Body of pancreas (tissue), 4 donors: ENCODE measurements around the gene INPP5D. TPM values are rescaled to one million over a fixed set of nuclear protein-coding genes. Genes with fewer than 3 reads are reported as not detected.

Experiments
- ATAC-seq: fragments of 150-250 bp; one replicate; pipeline ENCODE4 v1.9.1; 2016
- DNase-seq, 4 donors: peaks; one replicate each; pipeline ENCODE4 v3.0.0-alpha.2; 2019
- H3K27ac ChIP-seq, 4 donors: fragments of 200-600 bp; sonication (generic); 1 replicate in 3 of 4; 2 replicates in 1 of 4; pipeline versions ENCODE4 v1.5.1 to v1.6.1; 2016 to 2019; ENCODE audit warnings: mild to moderate bottlenecking in 1 of 4, mixed read lengths in 1 of 4, moderate library complexity in 1 of 4
- H3K27me3 ChIP-seq, 2 donors: fragments of 200-600 bp; sonication (generic); one replicate each; pipeline ENCODE4 v1.6.0; 2016; ENCODE audit warnings: mild to moderate bottlenecking in 1 of 2
- H3K36me3 ChIP-seq, 2 donors: fragments of 200-600 bp; sonication (generic); replicated peaks in 1 of 2; 2 replicates each; pipeline ENCODE4 v1.5.1; 2016; ENCODE audit warnings: low read depth in 2 of 2; ENCODE audit not compliant: insufficient read depth in 1 of 2
- H3K4me1 ChIP-seq: fragments of 200-600 bp; sonication (generic); one replicate; pipeline ENCODE4 v1.6.0; 2016
- H3K4me3 ChIP-seq, 2 donors: fragments of 200-600 bp; sonication (generic); 1 replicate in 1 of 2; 2 replicates in 1 of 2; pipeline ENCODE4 v1.5.1; 2016 to 2019
- H3K9me3 ChIP-seq, 3 donors: fragments of 200-600 bp; sonication (generic); 1 replicate in 2 of 3; 2 replicates in 1 of 3; pipeline ENCODE4 v1.5.1; 2016
- CTCF ChIP-seq, 7 experiments: fragments of 450-650 bp in 4 of 7; fragments of 200-600 bp in 3 of 7; sonication (generic) in 3 of 7; IDR thresholded peaks; one replicate each; pipeline ENCODE4 v1.5.1; 2016 to 2019; ENCODE audit warnings: antibody characterized with exemption in 7 of 7
- POLR2A ChIP-seq, 3 donors: fragments of 450-650 bp; IDR thresholded peaks; one replicate each; pipeline ENCODE4 v1.6.1; 2016; ENCODE audit warnings: antibody characterized with exemption in 3 of 3, mild to moderate bottlenecking in 2 of 3
- WGBS, 2 donors: methylation state at CpG; one replicate each; pipeline ENCODE4 v1.1.5; 2017; 5-methylcytosine and 5-hydroxymethylcytosine counted together
- intact Hi-C: fragments of 100-400 bp; cut with DNase I; formaldehyde crosslinking; loops from one replicate; pipeline ENCODE4 v1.15.1; 2023
- total RNA-seq, 2 donors: library from RNA; depleted of rRNA; stranded (reverse); fragments of >200 nt; gene quantifications; one replicate each; pipeline ENCODE4 v1.1.0, GENCODE V29; 2016

Gene INPP5D
- total RNA-seq, 2 donors from 2014 or later, result 0.99 to 8.8 TPM

GRCh38 chr2:233074106-233074505 lies 14.0 kb downstream of the INPP5D start:
- intact Hi-C loops, result no loop called here
- H3K9me3 ChIP-seq, result no peaks in the 10 kb centered on the region
- H3K4me1 ChIP-seq, result peaks cover 8% of the 10 kb centered on the region
- H3K36me3 ChIP-seq, result no peaks in the 10 kb centered on the region
- no peak for DNase-seq
- no peak overlapping the region for H3K27ac ChIP-seq
- no peak for TF ChIP-seq POLR2A (IDR thresholded peaks at IDR 0.05)
- no peak for TF ChIP-seq CTCF (IDR thresholded peaks at IDR 0.05)
- no peaks in the 10 kb centered on the region for H3K27me3 ChIP-seq
- H3K4me3 ChIP-seq, result no peak overlapping the region
- WGBS, 2 donors, result 51% methylated on average over 7 of the region's 7 CpGs
- no peak for ATAC-seq

GRCh38 chr2:233075141-233075965 lies 15.2 kb downstream of the INPP5D start:
- intact Hi-C loops, result no loop called here
- H3K27ac ChIP-seq, result peak overlapping the region in 1 of 4 donors; percentile 52
- no peaks in the 10 kb centered on the region for H3K27me3 ChIP-seq
- no peaks in the 10 kb centered on the region for H3K9me3 ChIP-seq
- DNase-seq (no peak), ATAC-seq (no peak)
- 52 to 65% methylated on average over 4 to 6 of the region's 6 CpGs for WGBS, 2 donors
- H3K36me3 ChIP-seq, result no peaks in the 10 kb centered on the region
- no peak for TF ChIP-seq POLR2A (IDR thresholded peaks at IDR 0.05)
- no peak for TF ChIP-seq CTCF (IDR thresholded peaks at IDR 0.05)
- no peak overlapping the region for H3K4me3 ChIP-seq
- peaks cover 8% of the 10 kb centered on the region for H3K4me1 ChIP-seq

- ATAC-seq, result no peak
- DNase-seq, result no peak
- H3K4me3 ChIP-seq, result no peak overlapping the region
- no peaks in the 10 kb centered on the region for H3K9me3 ChIP-seq
- H3K36me3 ChIP-seq, result no peaks in the 10 kb centered on the region
- H3K27me3 ChIP-seq, result no peaks in the 10 kb centered on the region
- peak overlapping the region in 1 of 4 donors; percentile 52 for H3K27ac ChIP-seq
- WGBS, 2 donors, result 37 to 50% methylated on average over 2 of the region's 2 CpGs
- H3K4me1 ChIP-seq, result peaks cover 8% of the 10 kb centered on the region
- intact Hi-C loops, result no loop called here
- TF ChIP-seq CTCF (IDR thresholded peaks at IDR 0.05), result no peak
- TF ChIP-seq POLR2A (IDR thresholded peaks at IDR 0.05), result no peak
These were observed 15.8 kb downstream of the INPP5D start for GRCh38 chr2:233075966-233076339.

GRCh38 chr2:233076749-233077148 lies 16.6 kb downstream of the INPP5D start:
- Histone ChIP-seq H3K27ac (peak overlapping the region in 1 of 4 donors; percentile 52), H3K27me3 (no peaks in the 10 kb centered on the region), H3K4me3 (no peak overlapping the region), H3K4me1 (peaks cover 8% of the 10 kb centered on the region), H3K9me3 (no peaks in the 10 kb centered on the region), H3K36me3 (no peaks in the 10 kb centered on the region)
- DNase-seq (no peak), ATAC-seq (no peak)
- TF ChIP-seq CTCF (IDR thresholded peaks at IDR 0.05), result no peak
- no peak for TF ChIP-seq POLR2A (IDR thresholded peaks at IDR 0.05)
- WGBS, 2 donors, result 25 to 28% methylated on average over 3 of the region's 3 CpGs
- intact Hi-C loops, result no loop called here

- ATAC-seq, result no peak
- Histone ChIP-seq H3K27ac (no peak overlapping the region), H3K9me3 (no peaks in the 10 kb centered on the region), H3K4me3 (no peak overlapping the region), H3K4me1 (peaks cover 12% of the 10 kb centered on the region), H3K36me3 (no peaks in the 10 kb centered on the region), H3K27me3 (no peaks in the 10 kb centered on the region)
- no peak for DNase-seq
- intact Hi-C loops, result no loop called here
- no peak for TF ChIP-seq CTCF (IDR thresholded peaks at IDR 0.05)
- no peak for TF ChIP-seq POLR2A (IDR thresholded peaks at IDR 0.05)
- WGBS, 2 donors, result 48 to 56% methylated on average over 10 of the region's 10 CpGs
These were observed 19.3 kb downstream of the INPP5D start for GRCh38 chr2:233079473-233079877.
